Caco-2 (cell line): ENCODE data around the gene NXN. TPM values are rescaled to one million over a fixed set of nuclear protein-coding genes. Genes with fewer than 3 reads are reported as not detected.
"Not testable (repeated sequence)": the region's sequence is repeated elsewhere in the genome, so short reads cannot be mapped to it uniquely, and the experiment has no call there.

Source experiments
- BruUV-seq: library from RNA; stranded (reverse); fragments of 400-500 nt; replicated peaks from 2 replicates; lab custom pipeline; 2021; lab: Mats Ljungman, UMichigan
- CTCF ChIA-PET: fragments of 300-600 bp; sonication (Branson Sonifier 250); formaldehyde crosslinking; loops from one replicate; lab custom pipeline; 2022; ENCODE audit warnings: antibody characterized with exemption; lab: Charles Lee
- POLR2A ChIA-PET: fragments of 300-600 bp; sonication (Branson Sonifier 250); formaldehyde crosslinking; loops from one replicate; lab custom pipeline; 2022; ENCODE audit warnings: antibody characterized with exemption; lab: Charles Lee
- DNase-seq, 2 experiments: peaks; one replicate each; pipeline versions ENCODE4 v3.0.0 to v3.0.0-alpha.2; 2020 to 2022
- H3K27me3 ChIP-seq: replicated peaks from 2 replicates; pipeline ENCODE4 v1.6.0; 2011; ENCODE audit warnings: low read length; ENCODE audit not compliant: control insufficient read depth, insufficient read depth
- H3K36me3 ChIP-seq: 2 replicates; pipeline ENCODE4 v1.5.1; 2011; ENCODE audit warnings: low read length; ENCODE audit not compliant: control insufficient read depth, insufficient read depth
- H3K4me1 ChIP-seq: fragments of 250-450 bp; sonication (Bioruptor Pico); 2 replicates; pipeline ENCODE4 v1.5.1; 2020; ENCODE audit warnings: mild to moderate bottlenecking
- H3K4me3 ChIP-seq: 2 replicates; pipeline ENCODE4 v1.5.1; 2011; ENCODE audit warnings: low read depth, mild to moderate bottlenecking, control low read depth, low read length
- H3K9me3 ChIP-seq: fragments of 250-450 bp; sonication (Bioruptor Pico); 2 replicates; pipeline ENCODE4 v1.5.1; 2020; ENCODE audit warnings: mild to moderate bottlenecking, moderate library complexity
- H3K27ac Mint-ChIP-seq: one replicate; pipeline ENCODE4 v1.8.0; 2022; ENCODE audit warnings: mixed read lengths; ENCODE audit not compliant: unreplicated experiment
- H3K27me3 Mint-ChIP-seq: one replicate; pipeline ENCODE4 v1.8.0; 2022; ENCODE audit warnings: mixed read lengths; ENCODE audit not compliant: insufficient read depth, unreplicated experiment
- H3K36me3 Mint-ChIP-seq: one replicate; pipeline ENCODE4 v1.8.0; 2022; ENCODE audit warnings: mild to moderate bottlenecking, mixed read lengths; ENCODE audit not compliant: insufficient read depth, unreplicated experiment
- H3K4me1 Mint-ChIP-seq: one replicate; pipeline ENCODE4 v1.8.0; 2022; ENCODE audit warnings: low read depth, mixed read lengths; ENCODE audit not compliant: unreplicated experiment
- H3K4me3 Mint-ChIP-seq: one replicate; pipeline ENCODE4 v1.8.0; 2022; ENCODE audit warnings: mild to moderate bottlenecking, moderate library complexity, mixed read lengths; ENCODE audit not compliant: unreplicated experiment
- H3K9me3 Mint-ChIP-seq: one replicate; pipeline ENCODE4 v1.8.0; 2022; ENCODE audit warnings: mixed read lengths; ENCODE audit not compliant: unreplicated experiment
- CTCF ChIP-seq, 2 experiments: fragments of 200-600 bp in 1 of 2; IDR thresholded peaks; 1 replicate in 1 of 2; 2 replicates in 1 of 2; pipeline versions ENCODE4 v1.5.1 to v1.8.0; 2011 to 2022; ENCODE audit warnings: antibody characterized with exemption in 1 of 2, control low read depth in 1 of 2, inconsistent platforms in 1 of 2, low read depth in 1 of 2, low read length in 1 of 2, mild to moderate bottlenecking in 1 of 2, moderate library complexity in 1 of 2; ENCODE audit not compliant: insufficient read depth in 1 of 2, severe bottlenecking in 1 of 2, unreplicated experiment in 1 of 2
- intact Hi-C: fragments of 100-400 bp; cut with micrococcal nuclease; formaldehyde crosslinking; loops from one replicate; pipeline ENCODE4 v1.10.0; 2022; ENCODE audit not compliant: unreplicated experiment
- total RNA-seq: library from RNA; stranded (reverse); gene quantifications from 2 replicates; pipeline ENCODE4 v1.2.3, GENCODE V29; 2022

The NXN gene
- total RNA-seq, 1 experiment from 2014 or later, result 76.7 TPM

DNA sequence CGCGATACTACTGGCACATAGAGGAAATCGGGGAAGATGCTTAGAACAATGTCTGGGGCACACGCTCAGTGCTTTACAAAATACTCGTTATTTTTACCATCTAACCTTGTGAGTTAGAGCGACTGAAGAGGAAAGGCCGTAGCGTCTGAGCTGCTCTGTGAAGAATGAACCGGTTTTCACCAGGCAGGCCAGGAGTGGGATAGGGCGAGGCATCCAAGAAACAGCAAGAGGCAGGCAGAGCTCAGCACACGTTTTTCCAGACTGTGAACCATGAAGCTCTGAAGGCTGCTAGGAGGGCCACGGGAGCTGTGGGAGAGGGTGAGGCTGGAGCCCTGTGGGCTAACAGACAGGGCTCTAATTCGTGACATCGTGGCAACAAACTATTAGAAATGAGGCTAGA is 101.9 kb downstream of the NXN start:
- no peaks in the 10 kb centered on the region for H3K27me3 ChIP-seq
- Mint-ChIP-seq H3K9me3 (peaks cover 1% of the 10 kb centered on the region), H3K27me3 (no peaks in the 10 kb centered on the region), H3K4me1 (peaks cover 15% of the 10 kb centered on the region), H3K27ac (peak overlapping the region; percentile 9), H3K36me3 (peaks cover 66% of the 10 kb centered on the region), H3K4me3 (no peak overlapping the region)
- ChIA-PET CTCF (interaction anchor here (1.7 kb wide), 1 partner anchor 103 kb away, joined by 4 read pairs; no protein-coding TSS in a partner anchor), POLR2A (no interaction called here)
- H3K36me3 ChIP-seq, result no peaks in the 10 kb centered on the region; the same call in 1 of the 2 replicates
- H3K4me3 ChIP-seq, result no peak overlapping the region
- BruUV-seq, result no TSS peak
- intact Hi-C loops, result loop anchor here (5.0 kb wide), 1 partner anchor 100 kb away; the partner anchor contains the start of gene NXN
- H3K9me3 ChIP-seq, result no peaks in the 10 kb centered on the region; the same call in 1 of the 2 replicates
- DNase-seq, result no peak
- H3K4me1 ChIP-seq, result peaks cover 18% of the 10 kb centered on the region
- TF ChIP-seq CTCF (IDR thresholded peaks at IDR 0.05; ENCODE audit: insufficient read depth in 1 of 2, low read depth in 1 of 2, low read length in 1 of 2, severe bottlenecking in 1 of 2, unreplicated experiment in 1 of 2), result no peak

- peaks cover 68% of the 10 kb centered on the region for H3K36me3 Mint-ChIP-seq
- Histone ChIP-seq H3K27me3 (no peaks in the 10 kb centered on the region), H3K36me3 (no peaks in the 10 kb centered on the region; the same call in 1 of the 2 replicates), H3K4me3 (no peak overlapping the region), H3K4me1 (peaks cover 18% of the 10 kb centered on the region), H3K9me3 (no peaks in the 10 kb centered on the region; the same call in 1 of the 2 replicates)
- TF ChIP-seq CTCF (IDR thresholded peaks at IDR 0.05; ENCODE audit: insufficient read depth in 1 of 2, low read depth in 1 of 2, low read length in 1 of 2, severe bottlenecking in 1 of 2, unreplicated experiment in 1 of 2), result no peak
- peaks cover 23% of the 10 kb centered on the region for H3K4me1 Mint-ChIP-seq
- BruUV-seq, result no TSS peak
- peaks cover 11% of the 10 kb centered on the region for H3K9me3 Mint-ChIP-seq
- CTCF ChIA-PET, result interaction anchor here (1.7 kb wide), 1 partner anchor 105 kb away, joined by 4 read pairs; no protein-coding TSS in a partner anchor
- no peaks in the 10 kb centered on the region for H3K27me3 Mint-ChIP-seq
- DNase-seq, result no peak
- POLR2A ChIA-PET, result interaction anchor here (0.6 kb wide), 1 partner anchor 30 kb away, joined by 3 read pairs; no protein-coding TSS in a partner anchor
- H3K27ac Mint-ChIP-seq, result no peak overlapping the region
- intact Hi-C loops, result loop anchor here (5.0 kb wide), 1 partner anchor 101 kb away; the partner anchor contains the start of gene NXN
- no peak overlapping the region for H3K4me3 Mint-ChIP-seq
Observed at GRCh38 chr17:876272-876671, 103.3 kb downstream of the NXN start.

- CTCF ChIA-PET, H3K4me3 ChIP-seq, H3K27me3 ChIP-seq, H3K9me3 ChIP-seq, BruUV-seq, POLR2A ChIA-PET, H3K4me3 Mint-ChIP-seq, DNase-seq, intact Hi-C loops, H3K27me3 Mint-ChIP-seq, H3K27ac Mint-ChIP-seq, H3K36me3 ChIP-seq, H3K4me1 ChIP-seq: not testable (repeated sequence)
- Mint-ChIP-seq H3K36me3 (peaks cover 54% of the 10 kb centered on the region), H3K4me1 (peaks cover 17% of the 10 kb centered on the region), H3K9me3 (peaks cover 11% of the 10 kb centered on the region)
Observed at GRCh38 chr17:874590-874989, 105.0 kb downstream of the NXN start.
